ENCODE measurements around the gene STARD3. TPM values are rescaled to one million over a fixed set of nuclear protein-coding genes. Genes with fewer than 3 reads are reported as not detected.

Gene STARD3
- polyA plus RNA-seq, 1 donor from 2014 or later: 105 TPM

- Histone ChIP-seq H3K27ac (ENCODE audit: low read length) (no peak overlapping the region), H3K9ac (ENCODE audit: low read length) (no peak overlapping the region), H4K20me1 (ENCODE audit: insufficient read depth) (no peaks in the 10 kb centered on the region), H3K4me2 (ENCODE audit: low read length) (no peak overlapping the region), H3K36me3 (ENCODE audit: insufficient read depth, low read length) (no peaks in the 10 kb centered on the region), H3K9me2 (ENCODE audit: insufficient read depth, low read length) (no peaks in the 10 kb centered on the region), H3K4me3 (ENCODE audit: low read length) (no peak overlapping the region), H3K79me2 (replicated peaks; ENCODE audit: insufficient read depth, low read length) (no peaks in the 10 kb centered on the region), H3K9me3 (ENCODE audit: low read length) (no peaks in the 10 kb centered on the region), H2AFZ (ENCODE audit: low read depth, low read length) (no peak overlapping the region), H3F3A (ENCODE audit: insufficient read depth, low read length, poor library complexity, severe bottlenecking) (no peaks in the 10 kb centered on the region), H3K27me3 (ENCODE audit: insufficient read depth, low read depth, low read length) (peaks cover 14% of the 10 kb centered on the region)
- TF ChIP-seq MXI1 (conservative IDR thresholded peaks at IDR 0.05; ENCODE audit: poor library complexity, severe bottlenecking) (no peak), RAD21 (conservative IDR thresholded peaks at IDR 0.05) (no peak), REST (IDR thresholded peaks at IDR 0.05; ENCODE audit: borderline replicate concordance) (no peak), EP300 (conservative IDR thresholded peaks at IDR 0.05; ENCODE audit: poor library complexity, severe bottlenecking) (no peak), TAF1 (IDR thresholded peaks at IDR 0.05; ENCODE audit: low read depth) (no peak), EZH2 (IDR thresholded peaks at IDR 0.05; ENCODE audit: borderline replicate concordance, insufficient read depth, low read length, poor library complexity, severe bottlenecking) (no peak), CTCF (IDR thresholded peaks at IDR 0.05; ENCODE audit: poor library complexity, severe bottlenecking) (no peak), SMC3 (conservative IDR thresholded peaks at IDR 0.05; ENCODE audit: poor library complexity) (no peak), POLR2AphosphoS5 (IDR thresholded peaks at IDR 0.05) (no peak)
Observed at GRCh38 chr17:39663688-39664580, 27.0 kb downstream of the STARD3 start.

GRCh38 chr17:39664581-39665561 lies 27.9 kb downstream of the STARD3 start, which contains the start of gene TCAP:
Gene TCAP (plus strand): TSS chr17:39665349. CDS start chr17:39665360, 11 bp downstream.
- no peaks in the 10 kb centered on the region for H3K79me2 ChIP-seq (replicated peaks; ENCODE audit: insufficient read depth, low read length)
- H3K27me3 ChIP-seq (ENCODE audit: insufficient read depth, low read depth, low read length): peaks cover 19% of the 10 kb centered on the region
- no peak within 1 kb of the TSS for H2AFZ ChIP-seq (ENCODE audit: low read depth, low read length)
- no peak within 1 kb of the TSS for H3K9ac ChIP-seq (ENCODE audit: low read length)
- H3K27ac ChIP-seq (ENCODE audit: low read length): no peak within 1 kb of the TSS
- H3K4me2 ChIP-seq (ENCODE audit: low read length): no peak within 1 kb of the TSS
- no peaks in the 10 kb centered on the region for H4K20me1 ChIP-seq (ENCODE audit: insufficient read depth)
- no peaks in the 10 kb centered on the region for H3F3A ChIP-seq (ENCODE audit: insufficient read depth, low read length, poor library complexity, severe bottlenecking)
- TF ChIP-seq SMC3 (conservative IDR thresholded peaks at IDR 0.05; ENCODE audit: poor library complexity): no peak
- TF ChIP-seq RAD21 (conservative IDR thresholded peaks at IDR 0.05): no peak
- TF ChIP-seq MXI1 (conservative IDR thresholded peaks at IDR 0.05; ENCODE audit: poor library complexity, severe bottlenecking): no peak
- TF ChIP-seq TAF1 (IDR thresholded peaks at IDR 0.05; ENCODE audit: low read depth): no peak
- TF ChIP-seq POLR2AphosphoS5 (IDR thresholded peaks at IDR 0.05): no peak
- TF ChIP-seq REST (IDR thresholded peaks at IDR 0.05; ENCODE audit: borderline replicate concordance): no peak
- no peak for TF ChIP-seq CTCF (IDR thresholded peaks at IDR 0.05; ENCODE audit: poor library complexity, severe bottlenecking)
- no peak for TF ChIP-seq EP300 (conservative IDR thresholded peaks at IDR 0.05; ENCODE audit: poor library complexity, severe bottlenecking)
- no peak for TF ChIP-seq EZH2 (IDR thresholded peaks at IDR 0.05; ENCODE audit: borderline replicate concordance, insufficient read depth, low read length, poor library complexity, severe bottlenecking)
- no peaks in the 10 kb centered on the region for H3K9me3 ChIP-seq (ENCODE audit: low read length)
- no peak within 1 kb of the TSS for H3K4me3 ChIP-seq (ENCODE audit: low read length)
- H3K9me2 ChIP-seq (ENCODE audit: insufficient read depth, low read length): no peaks in the 10 kb centered on the region
- no peaks in the 10 kb centered on the region for H3K36me3 ChIP-seq (ENCODE audit: insufficient read depth, low read length)

Measured in neural cell (in vitro differentiated cells).